Dermis blood vessel endothelial cell (primary cell): Measurements from ENCODE around the gene FBXO42. TPM values are rescaled to one million over a fixed set of nuclear protein-coding genes. Genes with fewer than 3 reads are reported as not detected.
"Not testable (repeated sequence)": the region's sequence is repeated elsewhere in the genome, so short reads cannot be mapped to it uniquely, and the experiment has no call there.

ENCODE experiments used
- DNase-seq: peaks from one replicate; pipeline ENCODE4 v3.0.0; 2010
- total RNA-seq: library from RNA; depleted of rRNA; stranded (reverse); fragments of >200 nt; gene quantifications from 2 replicates; pipeline ENCODE4 v1.2.3, GENCODE V29; 2014

The FBXO42 gene
- total RNA-seq, 1 donor from 2014 or later = 15.8 TPM

DNA sequence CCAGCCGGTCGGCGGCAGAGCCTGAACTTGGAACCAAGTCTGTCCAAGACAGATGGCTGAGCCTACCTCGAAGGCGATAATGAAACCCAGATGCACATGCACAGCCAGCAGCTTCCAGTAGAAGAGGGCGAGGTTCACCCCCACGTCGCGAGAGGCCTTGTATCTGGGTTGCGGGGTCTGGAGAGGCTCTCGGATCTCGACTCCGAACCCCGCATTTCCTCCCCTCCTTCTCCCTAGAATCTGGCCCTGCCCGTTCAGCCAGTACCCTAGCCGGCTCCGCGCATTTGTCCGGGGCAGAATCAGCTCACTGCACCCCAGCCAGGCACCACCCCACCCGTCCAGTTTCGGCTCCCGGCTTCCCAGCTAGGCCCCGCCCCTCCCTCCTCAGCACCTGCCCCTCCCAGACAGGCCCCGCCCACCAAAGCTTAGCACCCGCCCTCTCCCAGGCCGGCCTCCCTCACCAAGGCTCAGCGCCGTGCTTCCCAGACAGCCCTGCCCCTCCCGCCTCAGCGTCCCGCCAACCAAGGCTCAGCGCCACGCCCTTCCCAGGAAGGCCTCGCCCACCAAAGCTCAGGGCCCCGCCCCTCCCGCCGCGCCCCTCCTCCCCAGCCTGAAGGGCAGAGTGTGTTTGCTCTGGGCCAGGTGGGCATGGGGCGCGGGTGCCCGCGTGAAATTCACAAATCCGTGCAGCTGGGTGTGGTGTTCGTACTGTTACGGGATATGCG is 135.1 kb downstream of the FBXO42 start:
- peak; percentile 98 for DNase-seq

DNA sequence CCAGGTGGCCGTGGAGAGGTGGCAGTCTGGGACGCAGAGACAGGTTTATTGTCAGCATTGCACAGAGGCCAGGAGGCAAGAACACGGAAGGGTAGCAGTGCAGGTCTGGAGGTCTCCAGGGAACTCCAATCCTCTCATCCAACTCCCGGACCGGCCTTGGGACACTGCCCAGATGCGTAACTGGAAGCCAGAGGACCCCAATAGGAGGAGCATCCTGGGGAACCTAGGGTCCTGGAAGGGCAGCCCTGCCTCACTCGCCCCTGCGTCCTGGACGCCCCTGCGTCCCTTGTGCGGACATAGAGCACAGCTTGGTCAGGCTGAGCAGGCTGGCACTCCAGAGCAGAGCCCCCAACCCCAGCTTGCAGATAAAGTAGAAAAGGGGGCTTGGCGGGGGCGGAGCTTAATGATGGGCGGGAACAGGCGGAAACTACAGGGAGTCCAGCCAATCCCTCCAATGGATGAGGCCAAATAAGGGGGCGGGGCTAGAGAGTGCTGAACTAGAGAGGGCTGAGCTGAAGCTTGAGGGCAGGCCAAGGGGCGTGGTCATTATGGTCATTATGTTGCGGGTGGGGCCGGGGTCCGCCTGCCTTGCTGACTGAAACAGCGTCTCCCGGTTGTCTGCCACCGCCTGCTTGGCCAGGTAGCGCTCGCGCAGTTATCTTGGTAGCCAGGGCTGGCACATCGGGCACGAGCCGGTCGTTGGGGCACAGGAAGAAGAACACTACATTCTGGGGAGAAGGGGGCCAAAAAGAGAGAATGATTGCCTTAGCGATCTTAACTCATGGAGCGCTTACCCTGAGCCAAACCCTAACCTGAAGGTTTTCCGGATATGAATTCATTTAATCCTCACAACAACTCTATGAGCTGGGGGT is 136.2 kb downstream of the FBXO42 start:
- peak; percentile 91 for DNase-seq

DNA sequence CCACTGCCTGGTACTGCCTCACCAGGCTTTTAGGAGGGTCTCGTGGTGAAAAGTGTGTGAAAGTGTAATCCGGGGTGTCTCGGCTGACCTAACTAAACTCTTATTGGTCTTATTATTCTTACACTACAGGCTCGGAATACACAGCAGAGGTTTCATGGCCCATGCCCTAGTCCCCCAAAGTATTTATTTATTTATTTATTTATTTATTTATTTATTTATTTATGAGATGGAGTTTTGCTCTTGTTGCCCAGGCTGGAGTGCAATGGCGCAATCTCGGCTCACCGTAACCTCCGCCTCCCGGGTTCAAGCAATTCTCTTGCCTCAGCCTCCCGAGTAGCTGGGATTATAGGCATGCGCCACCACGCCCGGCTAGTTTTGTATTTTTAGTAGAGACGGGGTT is 137.0 kb downstream of the FBXO42 start:
- not testable (repeated sequence) for DNase-seq

DNA sequence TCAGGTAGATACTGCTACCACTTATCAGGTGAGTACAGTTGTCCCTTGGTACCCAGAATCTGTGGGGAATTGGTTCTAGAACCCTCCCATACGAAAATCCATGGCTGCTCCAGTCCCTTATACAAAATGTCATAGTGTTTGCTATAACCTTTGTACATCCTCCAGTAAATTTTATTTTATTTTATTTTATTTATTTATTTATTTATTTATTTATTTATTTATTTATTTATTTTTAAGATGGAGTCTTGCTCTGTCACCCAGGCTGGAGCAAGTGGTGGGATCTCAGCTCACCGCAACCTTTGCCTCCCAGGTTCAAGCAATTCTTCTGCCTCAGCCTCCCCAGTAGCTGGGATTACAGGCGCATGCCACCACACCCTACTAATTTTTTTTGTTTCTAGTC is 138.7 kb downstream of the FBXO42 start:
- not testable (repeated sequence) for DNase-seq

DNA sequence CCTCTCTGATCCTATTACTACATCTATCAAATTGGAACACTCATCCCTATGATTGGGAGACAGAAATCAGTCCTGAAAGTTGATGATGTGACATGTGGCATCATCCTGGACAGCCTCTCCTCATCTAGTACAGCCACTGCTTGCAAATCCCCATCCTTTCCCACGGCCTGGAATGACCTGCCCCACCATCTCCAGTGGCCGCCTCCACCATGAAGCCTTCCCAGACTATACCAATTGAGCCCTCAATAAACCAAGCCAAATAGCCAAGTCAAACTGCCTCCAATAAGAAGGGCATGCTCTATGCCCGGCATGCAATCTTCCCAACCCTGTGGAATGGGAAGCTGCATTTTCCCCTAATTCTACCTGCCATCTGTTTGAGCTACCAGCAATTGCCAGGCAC is 139.3 kb downstream of the FBXO42 start:
- no peak for DNase-seq

DNA sequence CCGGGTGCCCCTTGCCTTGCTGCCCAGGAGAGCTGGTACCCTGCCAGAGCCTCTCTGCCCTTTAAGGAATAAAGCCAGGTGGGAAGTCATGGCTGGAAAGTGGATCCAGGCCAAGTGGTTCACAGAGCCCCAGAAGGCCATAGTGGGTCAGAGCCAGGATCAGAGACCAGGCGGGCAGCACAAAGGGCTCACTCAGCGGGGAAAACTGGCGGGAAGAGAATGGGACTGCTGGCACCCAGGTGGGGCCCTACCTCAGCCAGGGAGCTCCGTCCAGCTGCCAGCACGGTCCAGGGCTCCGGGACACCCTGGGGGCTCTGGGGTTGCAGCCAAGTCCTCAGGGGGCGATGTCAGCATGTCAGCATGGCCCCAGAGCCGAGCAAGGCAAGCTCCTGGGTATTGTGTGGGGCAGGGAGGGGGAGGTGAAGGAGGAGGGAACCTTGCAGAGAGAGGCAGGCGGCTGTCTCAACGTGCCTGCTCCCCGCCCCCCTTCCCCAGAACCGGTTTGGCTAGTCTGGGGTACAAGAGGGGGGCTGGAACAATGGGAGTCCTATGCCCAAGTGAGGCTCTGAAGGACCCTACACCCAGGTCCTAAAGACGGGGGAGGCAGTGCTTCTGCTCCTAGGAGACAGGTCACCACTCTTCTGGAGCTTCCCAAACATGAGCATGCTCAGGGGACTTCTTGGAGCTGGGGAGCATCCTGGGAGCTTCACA is 139.9 kb downstream of the FBXO42 start, which contains the start of gene ARHGEF19:
ARHGEF19 (minus strand) TSS at position 402 of the 711 bp plus-strand sequence. CDS start 3,598 bp downstream, outside the sequence.
- no peak for DNase-seq

DNA sequence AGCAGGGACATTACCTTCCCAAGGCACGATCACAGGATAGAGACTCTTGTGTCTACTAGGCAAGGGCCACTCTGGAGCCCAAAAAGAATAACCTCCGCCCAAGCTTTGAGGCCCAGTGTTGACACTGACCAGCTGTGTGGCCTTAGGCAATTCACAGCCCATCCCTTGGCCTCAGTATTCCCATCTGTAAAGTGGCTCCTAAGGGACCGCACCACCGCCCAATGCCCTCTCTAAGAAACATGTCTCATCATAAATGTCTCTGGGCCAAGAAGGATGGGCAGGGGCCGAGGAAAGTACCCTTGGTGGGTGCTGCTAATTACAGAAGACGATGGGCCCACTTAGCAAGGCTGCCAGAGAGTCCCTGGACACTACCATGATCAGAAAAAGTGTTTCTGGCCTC is 140.5 kb downstream of the FBXO42 start:
- no peak for DNase-seq

DNA sequence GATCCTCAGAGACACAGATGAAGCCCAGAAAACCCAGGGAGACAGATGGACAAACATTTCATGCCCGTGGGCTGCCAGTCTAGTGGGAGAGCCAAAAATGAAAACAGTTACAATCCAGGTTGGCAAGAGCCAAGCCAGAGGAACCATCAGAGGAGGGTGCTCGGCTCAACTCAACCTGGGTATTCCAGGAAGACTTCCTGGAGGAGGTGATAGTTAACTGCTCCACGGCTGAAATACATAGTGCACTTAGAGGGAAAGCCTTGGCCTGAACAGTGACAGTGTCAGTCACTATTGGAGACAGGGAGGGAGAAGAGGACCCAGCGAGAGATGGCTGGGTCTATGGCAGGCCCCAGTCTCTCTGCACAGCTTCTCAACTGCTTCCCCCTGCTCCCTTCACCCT is 141.7 kb downstream of the FBXO42 start:
- DNase-seq = no peak

DNA sequence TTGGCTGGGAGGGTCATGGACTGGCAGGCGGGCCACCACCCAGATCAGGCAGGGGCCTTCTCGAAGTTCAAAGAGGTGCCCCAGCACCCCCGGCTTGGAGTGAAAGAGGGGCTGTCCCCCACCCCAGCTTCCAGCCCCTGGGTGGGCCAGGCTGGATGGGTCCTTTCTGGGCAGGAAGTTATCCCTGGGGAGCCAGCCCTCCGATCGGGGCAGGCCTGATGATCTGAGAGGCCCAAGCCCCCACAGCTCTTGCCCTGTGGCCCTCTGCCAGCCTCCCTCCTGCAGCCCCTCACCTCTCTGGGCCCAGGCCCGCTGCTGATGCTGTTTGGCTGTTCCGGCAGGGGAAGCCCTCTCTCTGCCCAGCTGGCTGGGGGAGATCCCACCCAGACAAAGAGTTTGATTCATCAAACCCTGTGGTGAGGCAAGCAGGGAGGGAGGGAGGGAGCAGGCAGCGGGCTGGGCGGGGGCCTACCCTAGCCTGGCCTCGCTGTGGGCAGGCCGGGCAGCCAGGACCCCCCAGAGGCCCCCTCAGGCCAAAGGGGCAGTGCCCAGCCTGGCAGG is 142.4 kb downstream of the FBXO42 start:
- no peak for DNase-seq

DNA sequence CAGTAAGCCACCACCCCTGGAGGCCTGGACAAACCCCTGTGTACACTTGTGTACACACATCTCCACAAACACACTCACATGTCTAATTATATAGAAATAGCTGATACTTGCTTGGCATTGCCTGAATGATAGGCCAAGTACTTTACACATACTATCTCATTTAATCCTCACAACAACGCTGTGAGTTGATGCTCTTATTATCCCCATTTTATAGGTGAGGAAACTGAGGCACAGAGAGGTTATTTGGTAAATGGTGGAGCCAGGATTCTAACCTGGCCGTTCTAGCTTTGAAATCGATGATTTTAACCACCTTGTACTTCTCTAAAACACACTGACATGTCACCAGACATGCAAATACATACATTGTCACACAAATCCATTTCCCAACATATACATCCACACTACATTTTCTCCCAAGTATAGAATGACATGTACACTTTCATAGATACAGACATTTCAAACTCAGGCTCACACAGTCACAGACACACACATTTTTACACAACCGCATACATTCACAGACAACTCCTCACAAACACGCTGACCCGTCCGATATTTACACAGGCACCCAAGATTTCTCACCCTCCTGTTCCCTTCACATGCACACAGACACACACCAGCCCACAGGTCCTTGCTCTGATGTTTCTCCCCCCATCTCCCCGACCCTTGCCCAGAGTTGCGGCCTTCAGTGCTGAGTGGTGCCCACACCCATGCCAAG is 143.0 kb downstream of the FBXO42 start:
- no peak for DNase-seq

DNA sequence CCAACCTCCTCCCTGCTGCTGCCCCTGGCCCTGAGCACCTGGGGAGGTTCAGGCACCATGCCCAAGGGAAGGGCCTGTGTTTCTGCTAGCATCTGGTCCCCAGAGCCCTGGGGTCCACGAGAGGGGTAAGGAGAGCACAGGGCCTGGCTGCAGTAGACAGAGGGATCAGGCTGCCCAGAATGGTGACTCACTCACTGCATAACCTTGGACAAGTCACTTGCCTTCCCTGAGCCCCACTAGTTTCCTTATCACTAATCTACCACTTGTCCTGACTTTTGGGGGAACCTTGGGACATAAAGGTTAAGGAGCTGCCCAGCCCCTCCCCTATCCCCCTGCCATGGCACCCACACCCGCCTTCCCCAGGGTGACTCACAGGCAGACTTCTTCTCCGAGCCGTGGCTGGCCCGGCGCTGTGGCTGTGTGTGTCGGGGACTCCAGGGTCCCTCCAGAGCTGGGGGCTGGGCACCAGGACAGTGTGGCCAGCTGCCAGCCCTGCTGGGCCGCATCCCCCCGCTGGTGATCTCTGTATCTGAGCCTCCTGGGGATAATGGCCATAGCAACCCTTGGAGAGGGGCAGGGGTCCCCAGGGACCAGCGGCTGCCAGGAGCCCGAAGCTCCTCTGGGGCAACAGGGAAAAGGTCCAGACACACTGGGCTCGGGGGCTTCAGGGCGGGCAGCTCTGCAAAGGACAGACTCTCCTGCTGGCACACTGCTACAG is 143.9 kb downstream of the FBXO42 start:
- no peak for DNase-seq

DNA sequence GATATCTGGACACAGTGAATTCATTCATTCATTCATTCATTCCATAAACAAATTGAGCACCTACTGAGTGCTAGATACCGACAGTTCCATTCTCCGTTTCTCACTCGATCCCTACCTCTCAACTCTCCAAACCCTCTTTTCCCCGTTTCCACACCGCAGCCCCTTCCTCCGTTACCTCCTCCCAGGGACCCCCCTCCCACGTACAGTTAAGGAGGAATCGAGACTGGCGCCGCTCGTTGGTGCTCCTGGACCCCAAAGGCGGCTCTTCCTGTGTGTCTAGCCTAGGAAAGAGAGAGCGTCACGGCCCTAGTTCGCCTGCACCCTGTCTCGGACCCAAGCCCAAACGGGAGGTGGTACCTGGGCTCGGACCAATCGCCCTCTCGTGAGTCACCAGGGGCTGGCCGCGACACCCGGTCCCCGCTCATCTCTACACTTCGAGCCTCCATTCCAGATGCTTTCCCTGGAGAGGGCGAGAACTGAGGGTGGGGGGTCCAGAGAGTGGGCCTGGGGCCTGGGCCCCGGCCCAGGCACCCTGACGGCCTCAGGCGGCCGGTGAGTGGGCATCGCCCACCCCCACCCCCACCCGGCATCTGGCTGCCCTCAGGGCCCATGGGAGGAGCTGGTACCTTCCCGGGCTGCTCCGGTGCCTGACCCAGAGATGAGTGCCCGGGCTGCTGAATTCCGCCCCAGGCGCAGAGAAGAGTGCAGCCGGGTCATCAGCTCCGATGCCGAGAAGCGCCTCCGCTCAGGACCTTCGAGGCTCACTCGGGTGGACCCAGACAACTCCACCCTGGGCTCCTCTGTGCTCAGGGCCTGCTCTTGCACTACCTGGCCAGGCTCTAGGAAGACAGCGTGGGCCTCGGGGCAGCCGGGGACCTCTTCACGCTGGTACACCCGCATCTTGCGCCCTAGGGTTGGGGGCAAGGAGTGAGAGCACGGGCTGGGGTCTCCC is 144.7 kb downstream of the FBXO42 start:
- no peak for DNase-seq

DNA sequence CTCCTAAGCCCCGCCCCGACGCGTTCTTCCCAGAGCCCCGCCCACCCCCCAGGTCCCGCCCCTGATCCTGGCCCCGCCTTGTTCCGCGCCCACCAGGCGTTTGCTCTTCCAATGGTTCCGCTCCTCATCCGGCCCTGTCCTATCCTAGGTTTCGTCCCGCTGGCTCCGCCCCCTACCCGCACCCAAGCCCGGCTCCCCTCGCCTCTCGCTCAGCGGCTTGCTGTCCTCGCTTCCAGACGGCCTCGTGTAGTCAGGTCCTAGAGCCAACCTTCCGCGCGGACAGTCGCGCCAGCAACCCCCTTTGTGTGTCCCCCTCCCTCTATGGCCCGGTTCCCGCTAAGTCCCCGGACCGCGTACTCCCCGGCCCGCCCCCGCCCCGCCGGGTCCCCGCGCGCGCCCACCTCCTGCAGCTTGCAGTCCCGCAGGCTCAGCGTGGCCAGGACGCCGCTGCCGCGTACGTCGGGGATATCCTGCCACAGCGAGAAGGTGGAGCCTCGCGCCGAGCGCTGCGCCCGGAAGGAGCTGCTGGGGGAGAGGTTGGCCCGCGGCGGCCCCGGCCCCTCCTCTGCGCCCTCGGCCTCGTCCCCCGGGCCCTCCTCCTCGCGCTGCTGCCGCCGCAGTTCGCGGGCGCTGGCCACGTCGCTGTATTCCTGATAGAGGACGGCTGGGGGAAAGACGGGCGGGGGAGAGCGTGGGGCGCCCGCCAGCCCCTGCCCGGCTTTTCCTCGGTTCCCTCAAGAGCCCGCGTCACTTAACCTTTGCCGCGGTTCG is 145.5 kb downstream of the FBXO42 start:
- DNase-seq = peak; percentile 98

DNA sequence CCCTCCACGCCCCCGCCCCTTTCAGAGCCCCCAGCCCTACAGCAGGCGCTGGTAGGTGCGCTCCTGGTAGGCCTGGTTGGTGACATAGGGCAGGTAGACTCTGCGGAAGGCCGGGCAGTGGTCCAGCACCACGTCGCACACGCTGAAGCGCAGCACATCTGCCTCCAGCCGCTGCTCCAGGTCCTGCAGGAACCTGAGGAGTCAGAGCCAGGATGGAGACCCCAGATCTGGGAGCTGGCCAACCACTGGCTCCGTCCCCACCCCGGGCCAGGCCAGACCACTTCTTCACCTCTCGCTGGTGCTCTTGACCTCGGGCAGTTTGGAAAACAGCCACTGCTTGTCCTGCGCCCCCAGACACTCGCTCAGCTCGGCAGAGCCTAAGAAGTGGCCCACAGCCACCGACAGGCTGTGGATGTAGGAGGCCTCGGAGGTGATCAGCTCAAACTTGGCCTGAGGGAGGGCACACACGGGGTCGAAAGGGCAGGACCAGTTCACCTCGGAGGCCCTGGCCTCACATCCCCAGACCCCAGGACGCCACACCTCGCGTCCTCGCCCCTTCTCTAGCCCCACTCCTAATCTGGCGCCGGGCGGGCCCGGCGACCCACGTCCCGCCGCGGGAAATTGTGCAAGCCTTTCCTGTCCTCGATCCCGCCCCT is 146.3 kb downstream of the FBXO42 start:
- DNase-seq = no peak

DNA sequence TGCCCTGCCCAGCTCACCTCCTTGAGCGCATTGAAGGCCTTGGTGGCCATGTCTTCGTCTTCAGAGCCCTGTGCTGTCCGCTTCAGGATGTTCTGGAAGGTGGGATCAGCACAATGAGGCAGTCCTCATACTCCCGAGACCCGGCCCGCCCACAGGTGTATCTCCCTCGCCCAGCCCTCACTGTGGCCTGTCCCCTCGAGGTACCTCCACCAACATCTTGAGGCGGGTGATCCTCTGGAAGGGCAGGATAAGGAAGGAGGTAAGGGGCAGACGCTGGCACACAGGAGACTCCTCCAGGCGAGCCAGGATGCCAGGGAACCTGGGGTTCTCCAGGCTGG is 147.0 kb downstream of the FBXO42 start:
- no peak for DNase-seq

DNA sequence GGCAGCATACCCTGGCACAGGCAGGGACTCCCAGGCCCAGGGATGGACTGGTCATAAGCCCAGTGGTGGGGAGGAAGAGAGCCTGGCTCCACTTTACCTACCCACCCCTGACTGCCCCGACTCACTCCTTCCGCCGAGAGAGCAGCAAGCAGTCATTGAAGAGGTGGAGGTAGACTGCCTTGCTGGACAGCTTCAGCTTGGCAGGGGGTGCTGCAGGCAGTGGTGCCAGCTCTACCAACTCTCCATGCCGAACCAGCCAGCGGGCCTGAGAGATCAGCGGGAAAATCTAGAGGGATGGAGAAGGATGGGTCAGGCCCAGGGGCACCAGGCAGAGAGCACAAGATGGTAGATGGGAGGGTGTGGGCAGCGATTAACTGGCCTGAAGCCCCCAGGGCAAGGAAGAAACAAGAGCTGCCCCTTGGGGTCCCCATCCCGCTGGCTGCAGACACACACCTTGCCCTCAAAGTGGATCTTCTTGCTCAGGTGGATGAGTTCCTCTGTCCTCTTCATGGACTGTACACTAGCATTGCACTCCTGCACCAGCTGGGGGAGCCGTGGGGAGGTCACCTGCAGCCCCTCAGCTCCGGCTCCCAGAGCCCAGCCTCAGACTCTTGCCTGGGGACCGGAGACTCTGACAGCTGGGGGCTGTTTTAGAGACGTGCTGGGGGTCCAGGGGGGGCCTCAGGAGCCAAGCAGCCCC is 147.5 kb downstream of the FBXO42 start:
- DNase-seq = peak; percentile 58

DNA sequence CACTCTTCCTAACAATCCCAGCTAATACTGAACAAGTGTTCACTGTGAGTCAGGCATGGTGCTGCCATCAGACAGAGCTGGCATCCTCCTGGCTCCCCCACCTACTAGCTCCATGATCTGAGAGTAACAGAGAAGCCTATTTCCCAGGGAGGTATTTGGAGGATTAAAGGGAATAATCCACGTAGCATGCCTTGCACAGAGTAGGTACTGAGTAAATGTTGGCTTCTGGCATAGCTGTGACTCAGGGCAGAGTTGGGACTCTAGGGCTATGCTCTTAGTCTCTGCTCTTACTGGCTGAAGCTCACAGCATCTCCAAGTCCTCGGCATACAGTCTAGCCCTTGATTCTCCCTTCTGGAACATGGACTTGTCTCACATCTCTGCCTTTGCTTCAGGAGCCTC is 148.1 kb downstream of the FBXO42 start:
- no peak for DNase-seq

DNA sequence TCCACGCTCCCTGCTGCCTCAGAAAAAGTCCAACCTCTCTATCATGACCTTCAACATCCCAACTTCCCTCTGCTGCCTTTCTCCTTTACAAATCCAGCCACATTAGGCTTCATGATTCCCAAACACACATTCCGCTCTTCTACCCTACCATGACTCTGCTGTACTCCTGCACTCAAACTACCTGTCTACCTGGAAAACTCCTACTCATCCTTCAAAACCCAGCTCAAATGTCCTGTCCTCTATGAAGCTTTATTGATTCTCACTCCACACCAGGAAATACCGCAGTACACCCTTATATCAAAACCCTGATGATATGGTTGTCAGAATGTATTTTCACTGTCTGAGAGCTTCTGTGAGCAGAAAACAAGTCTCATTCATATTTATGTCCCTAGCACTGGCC is 148.7 kb downstream of the FBXO42 start:
- DNase-seq = no peak
